GM19468 (cell line): ENCODE measurements around the gene MARCHF9.

Experiments used
- ATAC-seq: cut with Tn5 transposase; IDR thresholded peaks from one replicate; pipeline ENCODE4 v1.9.1; 2021; ENCODE audit warnings: mild to moderate bottlenecking, moderate library complexity, moderate number of reproducible peaks; ENCODE audit not compliant: unreplicated experiment; ENCODE audit errors: extremely low read depth

MARCHF9 gene

GRCh38 chr12:57751788-57752667 is 2.9 kb upstream of the MARCHF9 start, which contains the start of gene CDK4:
CDK4 (minus strand) TSS chr12:57752310; CDS start chr12:57751717, 593 bp downstream.
- peak; percentile 61 for ATAC-seq

DNA sequence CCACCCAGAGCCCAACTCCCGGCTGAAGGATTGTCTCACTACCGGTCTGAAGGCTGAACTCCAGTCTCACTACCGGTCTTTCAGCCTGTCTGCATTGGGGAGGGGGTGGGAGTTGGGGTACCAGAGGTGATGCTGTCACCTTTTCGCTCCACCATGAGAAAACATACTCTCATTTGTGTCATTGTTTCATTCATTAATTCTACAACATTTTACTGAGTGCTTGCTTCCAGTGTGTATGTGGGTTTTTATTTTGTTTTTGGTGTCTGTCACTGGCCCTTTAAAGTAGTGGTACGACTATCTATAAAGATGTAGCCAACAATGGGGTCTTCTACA is 2.3 kb upstream of the MARCHF9 start:
- no peak for ATAC-seq

- ATAC-seq: no peak
These were observed 1.1 kb upstream of the MARCHF9 start for GRCh38 chr12:57753756-57754337.

- ATAC-seq: no peak
These were observed 221 bp downstream of the MARCHF9 start for GRCh38 chr12:57755194-57755453.

GRCh38 chr12:57755454-57756372 is 810 bp downstream of the MARCHF9 start:
- no peak for ATAC-seq

DNA sequence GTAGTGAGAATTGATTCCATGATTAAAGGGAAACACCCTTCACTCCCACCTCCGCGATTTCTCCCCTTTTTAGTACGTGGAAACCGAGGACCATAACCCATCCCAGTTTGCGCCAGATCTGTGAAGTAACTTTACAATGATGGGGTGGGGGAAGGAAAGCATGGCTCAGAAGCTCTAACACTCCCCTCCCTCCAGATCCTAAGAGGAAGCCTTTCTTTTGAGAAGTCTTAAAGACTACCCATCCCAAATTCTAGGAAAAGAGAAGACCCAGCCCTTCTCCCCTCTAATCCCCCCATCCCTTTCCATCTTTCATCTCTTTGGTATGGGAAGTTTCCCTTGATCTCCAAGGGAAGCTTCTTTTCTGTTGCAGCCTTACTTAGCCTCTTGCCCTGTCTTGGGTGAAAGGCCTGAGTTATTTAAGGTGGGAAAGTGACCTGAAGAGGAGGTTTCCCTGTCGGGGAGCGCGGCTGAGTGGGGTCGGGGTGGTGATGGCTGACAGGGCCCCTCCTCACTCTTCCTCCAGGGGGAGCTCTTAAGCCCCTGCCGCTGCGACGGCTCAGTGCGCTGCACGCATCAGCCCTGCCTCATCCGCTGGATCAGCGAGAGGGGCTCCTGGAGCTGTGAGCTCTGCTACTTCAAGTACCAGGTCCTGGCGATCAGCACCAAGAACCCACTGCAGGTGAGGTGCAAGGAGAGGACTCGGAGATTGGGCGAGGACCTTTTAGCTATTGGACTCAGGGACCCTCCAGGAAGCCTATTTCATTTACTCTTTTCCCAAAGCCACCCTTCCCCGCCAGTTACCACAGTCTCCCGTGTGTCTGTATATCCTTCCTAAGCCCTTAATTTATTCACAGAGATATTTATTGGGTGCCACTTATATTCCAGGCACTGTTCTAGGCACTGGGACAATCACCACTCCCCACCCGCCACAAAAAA is 1.8 kb downstream of the MARCHF9 start:
- no peak for ATAC-seq

DNA sequence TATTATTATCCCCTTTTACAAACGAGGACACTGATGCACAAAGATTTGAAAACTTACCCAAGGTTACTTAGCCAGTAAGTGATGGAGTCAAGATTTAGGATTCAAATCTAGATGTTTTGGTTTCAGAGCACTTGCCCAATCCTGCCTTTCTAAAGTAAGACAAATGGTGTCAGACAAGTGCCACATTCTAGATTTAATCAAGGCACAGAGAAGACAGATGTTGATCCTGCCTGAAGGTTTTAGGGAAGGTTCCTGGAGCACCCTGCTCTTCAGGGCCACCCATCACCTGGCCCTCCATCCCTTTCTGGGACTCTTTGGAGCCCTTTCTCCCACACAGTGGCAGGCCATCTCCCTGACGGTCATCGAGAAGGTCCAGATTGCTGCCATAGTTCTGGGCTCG is 2.9 kb downstream of the MARCHF9 start:
- ATAC-seq: no peak

- no peak for ATAC-seq
These were observed 3.9 kb downstream of the MARCHF9 start for GRCh38 chr12:57758552-57759359.

GRCh38 chr12:57759360-57759980 is 4.6 kb downstream of the MARCHF9 start:
- ATAC-seq: no peak

- no peak for ATAC-seq
These were observed 5.6 kb downstream of the MARCHF9 start for GRCh38 chr12:57760347-57760982.

- ATAC-seq: no peak
These were observed 6.6 kb downstream of the MARCHF9 start for GRCh38 chr12:57761391-57761998.

- no peak for ATAC-seq
These were observed 7.6 kb downstream of the MARCHF9 start for GRCh38 chr12:57762463-57762862.

DNA sequence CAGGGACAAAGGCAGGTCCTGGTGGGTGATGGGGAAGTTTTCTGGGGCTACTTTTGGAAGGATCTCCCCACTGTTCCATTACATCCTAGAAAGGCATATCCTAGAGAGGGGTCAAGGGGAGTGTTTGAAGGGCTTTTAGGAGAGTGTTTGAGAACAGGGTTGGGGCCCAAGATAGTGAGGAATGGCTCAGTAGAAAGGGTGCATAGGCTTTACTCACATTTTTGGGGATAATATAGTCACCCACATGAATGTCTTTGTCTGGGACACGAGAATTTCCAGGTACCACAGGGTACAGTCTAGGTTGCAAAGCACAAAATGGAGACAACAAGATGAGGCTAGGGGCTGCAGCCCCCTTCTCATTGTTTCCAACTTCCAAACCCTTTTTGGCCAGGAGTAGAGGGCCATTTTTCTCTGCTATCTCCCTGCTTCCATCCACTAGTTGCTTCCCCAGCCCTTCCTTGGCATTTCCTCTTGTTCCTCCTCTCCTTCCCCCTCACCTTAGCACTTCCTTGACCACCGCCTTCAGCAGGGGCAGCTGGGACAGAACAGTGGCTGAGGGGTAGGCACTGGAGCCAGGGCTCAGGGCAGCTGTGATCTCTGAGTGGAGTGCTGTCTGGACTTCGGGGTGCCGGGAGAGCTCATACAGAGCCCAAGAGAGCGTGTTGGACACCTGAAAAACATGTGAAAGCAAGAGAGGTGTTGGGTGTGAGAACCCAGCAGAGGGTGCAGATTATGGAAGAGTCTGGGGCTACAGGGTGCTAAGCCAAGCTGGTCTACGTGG is 9.2 kb downstream of the MARCHF9 start:
- ATAC-seq: no peak

- ATAC-seq: no peak
These were observed 9.7 kb downstream of the MARCHF9 start for GRCh38 chr12:57764662-57765002.

GRCh38 chr12:57765003-57765697 is 10.2 kb downstream of the MARCHF9 start:
- peak; percentile 63 for ATAC-seq

DNA sequence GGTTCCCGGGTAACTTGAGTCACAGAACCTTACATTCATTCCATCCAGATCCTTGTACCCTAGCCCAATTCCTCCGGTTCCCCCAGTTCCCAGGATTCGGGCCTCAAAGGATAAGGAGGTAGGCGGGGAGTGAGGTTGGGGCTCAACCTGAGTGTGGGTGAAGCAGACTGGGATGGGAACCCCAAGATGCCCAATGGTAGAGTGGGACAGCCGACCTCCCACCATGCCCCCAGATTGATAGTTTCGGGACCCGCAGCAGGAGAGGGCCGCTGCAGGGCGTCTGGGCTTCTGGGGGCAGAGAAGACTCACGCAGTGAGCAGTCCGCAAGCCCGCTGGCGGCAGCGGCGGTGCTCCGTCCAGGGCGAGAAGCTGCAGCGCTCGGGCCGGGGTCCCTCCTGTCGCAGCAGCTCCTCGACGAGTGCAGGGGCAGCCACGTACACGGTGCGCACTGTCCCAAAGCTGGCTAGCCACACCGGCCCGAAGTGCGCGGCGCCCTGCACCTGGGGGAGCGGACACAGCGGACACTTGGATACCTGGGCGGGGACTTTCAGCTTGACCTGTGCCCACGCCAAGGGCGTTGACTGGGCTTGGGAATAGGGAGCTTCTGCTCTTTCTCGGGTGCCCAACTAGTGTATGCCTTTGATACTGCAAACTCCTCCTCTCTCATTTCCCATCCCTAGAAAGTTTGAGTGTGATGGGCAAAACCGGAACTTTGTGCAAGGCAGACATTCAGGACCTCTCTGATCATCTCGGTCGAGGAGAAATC is 11.0 kb downstream of the MARCHF9 start:
- ATAC-seq: no peak
